WTC11 (cell line): ENCODE data around the gene DYRK1A.

Source experiments
- CREB1 ChIP-seq: sonication (generic); formaldehyde crosslinking; IDR thresholded peaks from 2 replicates; pipeline ENCODE4 v1.8.0; 2023; ENCODE audit warnings: mild to moderate bottlenecking, missing genetic modification reagents
- CREM ChIP-seq: sonication (generic); formaldehyde crosslinking; IDR thresholded peaks from 2 replicates; pipeline ENCODE4 v1.8.1; 2022; ENCODE audit warnings: mild to moderate bottlenecking, missing genetic modification reagents, moderate library complexity
- NFE2L1 ChIP-seq: sonication (generic); formaldehyde crosslinking; IDR thresholded peaks from 2 replicates; pipeline ENCODE4 v1.8.1; 2023; ENCODE audit warnings: missing genetic modification reagents
- NFYB ChIP-seq: sonication (generic); formaldehyde crosslinking; conservative IDR thresholded peaks from 2 replicates; pipeline ENCODE4 v1.8.0; 2022; ENCODE audit warnings: low read depth, missing genetic modification reagents
- ZNF138 ChIP-seq: sonication (generic); formaldehyde crosslinking; conservative IDR thresholded peaks from 2 replicates; pipeline ENCODE4 v1.8.1; 2022; ENCODE audit warnings: mild to moderate bottlenecking, moderate library complexity, missing genetic modification reagents
- TF ChIP-seq, protein P1 (sequence below): fragments of 200-600 bp; IDR thresholded peaks from 2 replicates; pipeline ENCODE4 v1.8.0; 2022; ENCODE audit warnings: antibody characterized with exemption
- TF ChIP-seq, protein P2 (sequence below): fragments of 250-450 bp; sonication (Bioruptor Pico); IDR thresholded peaks from 2 replicates; pipeline ENCODE4 v2.1.2; 2022; ENCODE audit warnings: mild to moderate bottlenecking, moderate library complexity

- no peak for TF ChIP-seq CREM (CRISPR knock-in tag)
- no peak for TF ChIP-seq NFYB (CRISPR knock-in tag)
- TF ChIP-seq, protein P1, sequence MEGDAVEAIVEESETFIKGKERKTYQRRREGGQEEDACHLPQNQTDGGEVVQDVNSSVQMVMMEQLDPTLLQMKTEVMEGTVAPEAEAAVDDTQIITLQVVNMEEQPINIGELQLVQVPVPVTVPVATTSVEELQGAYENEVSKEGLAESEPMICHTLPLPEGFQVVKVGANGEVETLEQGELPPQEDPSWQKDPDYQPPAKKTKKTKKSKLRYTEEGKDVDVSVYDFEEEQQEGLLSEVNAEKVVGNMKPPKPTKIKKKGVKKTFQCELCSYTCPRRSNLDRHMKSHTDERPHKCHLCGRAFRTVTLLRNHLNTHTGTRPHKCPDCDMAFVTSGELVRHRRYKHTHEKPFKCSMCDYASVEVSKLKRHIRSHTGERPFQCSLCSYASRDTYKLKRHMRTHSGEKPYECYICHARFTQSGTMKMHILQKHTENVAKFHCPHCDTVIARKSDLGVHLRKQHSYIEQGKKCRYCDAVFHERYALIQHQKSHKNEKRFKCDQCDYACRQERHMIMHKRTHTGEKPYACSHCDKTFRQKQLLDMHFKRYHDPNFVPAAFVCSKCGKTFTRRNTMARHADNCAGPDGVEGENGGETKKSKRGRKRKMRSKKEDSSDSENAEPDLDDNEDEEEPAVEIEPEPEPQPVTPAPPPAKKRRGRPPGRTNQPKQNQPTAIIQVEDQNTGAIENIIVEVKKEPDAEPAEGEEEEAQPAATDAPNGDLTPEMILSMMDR, result no peak
- TF ChIP-seq CREB1 (CRISPR knock-in tag), result no peak
- TF ChIP-seq, protein P2, sequence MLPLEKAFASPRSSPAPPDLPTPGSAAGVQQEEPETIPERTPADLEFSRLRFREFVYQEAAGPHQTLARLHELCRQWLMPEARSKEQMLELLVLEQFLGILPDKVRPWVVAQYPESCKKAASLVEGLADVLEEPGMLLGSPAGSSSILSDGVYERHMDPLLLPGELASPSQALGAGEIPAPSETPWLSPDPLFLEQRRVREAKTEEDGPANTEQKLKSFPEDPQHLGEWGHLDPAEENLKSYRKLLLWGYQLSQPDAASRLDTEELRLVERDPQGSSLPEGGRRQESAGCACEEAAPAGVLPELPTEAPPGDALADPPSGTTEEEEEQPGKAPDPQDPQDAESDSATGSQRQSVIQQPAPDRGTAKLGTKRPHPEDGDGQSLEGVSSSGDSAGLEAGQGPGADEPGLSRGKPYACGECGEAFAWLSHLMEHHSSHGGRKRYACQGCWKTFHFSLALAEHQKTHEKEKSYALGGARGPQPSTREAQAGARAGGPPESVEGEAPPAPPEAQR (CRISPR knock-in tag), result no peak
- no peak for TF ChIP-seq NFE2L1 (CRISPR knock-in tag)
- no peak for TF ChIP-seq ZNF138 (CRISPR knock-in tag)
Observed at GRCh38 chr21:37369307-37369854, 2.8 kb downstream of the DYRK1A start.
